AG04449 (cell line): ENCODE measurements around the gene ADSS2.
A peak's percentile ranks its signal among the peaks of the same experiment; 100 is the strongest.

Experiments
- CTCF ChIA-PET: fragments of 350-600 bp; formaldehyde crosslinking; extraction: SDS; loops from one replicate; lab custom pipeline; 2021; ENCODE audit warnings: antibody characterized with exemption; lab: Yijun Ruan, JAX
- POLR2A ChIA-PET: fragments of 400-600, 350-600 bp; formaldehyde crosslinking; extraction: SDS; loops from one replicate; lab custom pipeline; 2020; ENCODE audit warnings: antibody characterized with exemption, inconsistent platforms; lab: Yijun Ruan, JAX
- DNase-seq: peaks from one replicate; pipeline ENCODE4 v3.0.0-alpha.2; 2010; ENCODE audit warnings: low read depth, low spot score
- H3K4me3 ChIP-seq: 2 replicates; pipeline ENCODE4 v1.5.1; 2011; ENCODE audit warnings: low read depth, mild to moderate bottlenecking, control low read depth, low read length
- CTCF ChIP-seq: IDR thresholded peaks from one replicate; pipeline ENCODE4 v1.5.1; 2011; ENCODE audit warnings: mild to moderate bottlenecking, moderate library complexity, low read length, control low read depth, inconsistent platforms; ENCODE audit not compliant: insufficient read depth; ENCODE audit errors: missing control alignments

The ADSS2 gene

GRCh38 chr1:244451951-244452795, 464 bp upstream of the ADSS2 start:
- peak; percentile 67 for TF ChIP-seq CTCF
- peak overlapping the region; percentile 94 for H3K4me3 ChIP-seq
- CTCF ChIA-PET = no interaction called here
- POLR2A ChIA-PET = no interaction called here
- peak; percentile 91 for DNase-seq

- TF ChIP-seq CTCF = no peak
- ChIA-PET CTCF (no interaction called here), POLR2A (interaction anchor here (0.9 to 1.2 kb wide), 3 partner anchors 9 to 99 kb away, joined by 3 to 6 read pairs (median 3); no protein-coding TSS in a partner anchor)
- peak overlapping the region; percentile 94 for H3K4me3 ChIP-seq
- peak; percentile 29 for DNase-seq
Observed at GRCh38 chr1:244450597-244451538, 841 bp downstream of the ADSS2 start.

- CTCF ChIA-PET = interaction anchor here (1.6 kb wide), 1 partner anchor 151 kb away, joined by 6 read pairs; no protein-coding TSS in a partner anchor
- H3K4me3 ChIP-seq = peak overlapping the region; percentile 94
- no peak for DNase-seq
- no peak for TF ChIP-seq CTCF
- POLR2A ChIA-PET = no interaction called here
Observed at GRCh38 chr1:244449936-244450508, 1.7 kb downstream of the ADSS2 start.

- ChIA-PET CTCF (interaction anchor here (1.0 to 1.6 kb wide), 2 partner anchors 149 kb away, joined by 3 to 6 read pairs; no protein-coding TSS in a partner anchor), POLR2A (no interaction called here)
- DNase-seq = no peak
- no peak overlapping the region for H3K4me3 ChIP-seq
- no peak for TF ChIP-seq CTCF
Observed at GRCh38 chr1:244448279-244449036, 3.3 kb downstream of the ADSS2 start.

- CTCF ChIA-PET = interaction anchor here (0.6 to 1.0 kb wide), 2 partner anchors 148 kb away, joined by 3 read pairs; no protein-coding TSS in a partner anchor
- no peak overlapping the region for H3K4me3 ChIP-seq
- TF ChIP-seq CTCF = no peak
- POLR2A ChIA-PET = no interaction called here
- no peak for DNase-seq
Observed at GRCh38 chr1:244447552-244447951, 4.2 kb downstream of the ADSS2 start.
